Heart right ventricle (tissue), 16 donors: Measurements from ENCODE around the gene FAM25G. TPM values are rescaled to one million over a fixed set of nuclear protein-coding genes. Genes with fewer than 3 reads are reported as not detected.
"Not testable (repeated sequence)": the region's sequence is repeated elsewhere in the genome, so short reads cannot be mapped to it uniquely, and the experiment has no call there.

ENCODE experiments used
- ATAC-seq, 8 donors: fragments of 200-7000 bp; cut with Tn5 transposase; one replicate each; pipeline ENCODE4 v1.9.1; 2020; ENCODE audit warnings: mild to moderate bottlenecking in 8 of 8, moderate library complexity in 8 of 8, moderate number of reproducible peaks in 1 of 8
- DNase-seq, 2 donors: peaks; one replicate each; pipeline ENCODE4 v3.0.0-alpha.2; 2020
- H3K27ac ChIP-seq, 10 donors: fragments of 200-600 bp; sonication (generic) in 2 of 10; one replicate each; pipeline versions ENCODE4 v1.5.0 to v1.8.0; 2020 to 2022; ENCODE audit warnings: mild to moderate bottlenecking in 3 of 10
- H3K27me3 ChIP-seq, 7 donors: fragments of 200-600 bp; one replicate each; pipeline ENCODE4 v1.8.0; 2021 to 2022; ENCODE audit warnings: mild to moderate bottlenecking in 2 of 7
- H3K36me3 ChIP-seq, 9 donors: fragments of 200-600 bp; sonication (generic) in 1 of 9; one replicate each; pipeline versions ENCODE4 v1.5.0 to v1.8.0; 2020 to 2022; ENCODE audit warnings: mild to moderate bottlenecking in 2 of 9
- H3K4me1 ChIP-seq, 9 donors: fragments of 200-600 bp; sonication (generic) in 1 of 9; one replicate each; pipeline versions ENCODE4 v1.5.0 to v1.8.0; 2020 to 2022; ENCODE audit warnings: mild to moderate bottlenecking in 4 of 9
- H3K4me3 ChIP-seq, 10 donors: fragments of 200-600 bp; sonication (generic) in 2 of 10; one replicate each; pipeline versions ENCODE4 v1.5.0 to v1.8.0; 2020 to 2022; ENCODE audit warnings: mild to moderate bottlenecking in 7 of 10, moderate library complexity in 2 of 10
- H3K9me3 ChIP-seq, 11 donors: fragments of 200-600 bp in 10 of 11; sonication (generic) in 2 of 11; one replicate each; pipeline versions ENCODE4 v1.5.0 to v1.8.0; 2013 to 2022; ENCODE audit warnings: mild to moderate bottlenecking in 2 of 11, control low read depth in 1 of 11, moderate library complexity in 1 of 11
- WGBS, 2 donors: extraction: QIAGEN DNeasy Blood & Tissue Kit; methylation state at CpG; one replicate each; pipeline ENCODE4 v1.1.7; 2013; ENCODE audit warnings: inconsistent platforms in 1 of 2; 5-methylcytosine and 5-hydroxymethylcytosine counted together
- intact Hi-C, 10 donors: fragments of 100-400 bp; cut with DNase I; formaldehyde crosslinking; loops; one replicate each; pipeline versions ENCODE4 v1.11.1 to v1.14.2; 2022
- polyA plus RNA-seq, 2 donors: library from polyadenylated mRNA; stranded (reverse); fragments of 200-250 nt; gene quantifications; one replicate each; pipeline ENCODE4 v1.2.3, GENCODE V29; 2013
- total RNA-seq, 10 donors: library from RNA; stranded (reverse); fragmentation: NEBNext Ultra II Directional in 3 of 10; extraction: Animal tissue kit (Norgen Biotek cat#: 25700) in 3 of 10; gene quantifications; one replicate each; pipeline versions ENCODE4 v1.2.1 to v1.2.4, GENCODE V29; 2021 to 2023
- donor health status: Arrhythmogenic right ventricular cardiomyopathy.
- donor health status: ischemic (EF 13 %, LVEDD 7.1; RV severe dilation, severe dysfunction).
- donor health status: healthy with polysubstance abuse.
- donor health status: DM: no; HTN: yes; CAD: no.
- donor health status: DM: no; HTN: no; CAD: no.
- donor health status: ischemic (EF 25% LVEDD 6.9; RV normal size, moderate dysfunction).
- donor health status: ischemic (EF 25% LVEDD 5.7; RV mildly dilated, moderate dysfunction).
- donor health status: healthy.
- donor health status: DM: yes; HTN: yes; CAD: no.
- donor health status: Ischemic cardiomyopathy.
- donor health status: ischemic (EF 35%, LVEDD 5.7; RV mildly dilated, moderate dysfunction).
- donor health status: nonischemic (EF 11% LVEDD 7.7; RV severe dilation, severe dysfunction).
- donor health status: DM: yes; HTN: yes; CAD: no.
- donor health status: PGD.
- donor health status: ischemic (EF 29% LVEDD 5.4; RV normal size, mild dysfunction).
- donor health status: nonischemic (EF 23%, LVEDD 6.1; RV moderate dilation, normal function).

Gene FAM25G
- total and polyA plus RNA-seq, 12 donors: not detected

GRCh38 chr10:47480133-47480532 lies 11.4 kb downstream of the FAM25G start:
- H3K36me3 ChIP-seq, H3K9me3 ChIP-seq, DNase-seq, H3K4me3 ChIP-seq, H3K27ac ChIP-seq, H3K27me3 ChIP-seq, ATAC-seq, H3K4me1 ChIP-seq, intact Hi-C loops: not testable (repeated sequence)
- whole genome bisulfite sequencing, 2 donors: no CpG with 5 or more reads among the region's 3 CpGs

GRCh38 chr10:47478114-47478513 lies 13.4 kb downstream of the FAM25G start:
- DNase-seq, ATAC-seq, intact Hi-C loops, H3K36me3 ChIP-seq, H3K4me3 ChIP-seq, H3K4me1 ChIP-seq, H3K27ac ChIP-seq, H3K9me3 ChIP-seq, H3K27me3 ChIP-seq: not testable (repeated sequence)
- WGBS, 2 donors: 54 to 61% methylated on average over 3 to 4 of the region's 5 CpGs

- 96 to 97% methylated on average over 7 to 9 of the region's 11 CpGs for WGBS, 2 donors
- ATAC-seq, DNase-seq, H3K9me3 ChIP-seq, H3K4me3 ChIP-seq, H3K4me1 ChIP-seq, intact Hi-C loops, H3K36me3 ChIP-seq, H3K27ac ChIP-seq, H3K27me3 ChIP-seq: not testable (repeated sequence)
These were observed 14.4 kb downstream of the FAM25G start for GRCh38 chr10:47477078-47477477.

- H3K27me3 ChIP-seq, H3K36me3 ChIP-seq, ATAC-seq, DNase-seq, intact Hi-C loops, H3K9me3 ChIP-seq, H3K27ac ChIP-seq, H3K4me1 ChIP-seq, H3K4me3 ChIP-seq: not testable (repeated sequence)
- WGBS, 2 donors: 79 to 90% methylated on average over 5 of the region's 5 CpGs
These were observed 16.4 kb downstream of the FAM25G start for GRCh38 chr10:47475101-47475500.

GRCh38 chr10:47473516-47473915 lies 18.0 kb downstream of the FAM25G start:
- H3K4me1 ChIP-seq, H3K27ac ChIP-seq, intact Hi-C loops, H3K4me3 ChIP-seq, H3K9me3 ChIP-seq, ATAC-seq, DNase-seq, H3K36me3 ChIP-seq, H3K27me3 ChIP-seq: not testable (repeated sequence)
- WGBS, 2 donors: no CpG with 5 or more reads among the region's 7 CpGs

GRCh38 chr10:47472647-47473046 lies 18.9 kb downstream of the FAM25G start:
- H3K36me3 ChIP-seq, H3K4me1 ChIP-seq, intact Hi-C loops, H3K27me3 ChIP-seq, H3K9me3 ChIP-seq, H3K4me3 ChIP-seq, H3K27ac ChIP-seq, DNase-seq: not testable (repeated sequence)
- peak in 1 of 8 donors; percentile 12 for ATAC-seq
- 78 to 80% methylated on average over 1 of the region's 3 CpGs for WGBS, 2 donors

GRCh38 chr10:47472072-47472471 lies 19.4 kb downstream of the FAM25G start:
- H3K36me3 ChIP-seq, ATAC-seq, DNase-seq, H3K9me3 ChIP-seq, H3K4me3 ChIP-seq, H3K4me1 ChIP-seq, H3K27ac ChIP-seq, intact Hi-C loops, H3K27me3 ChIP-seq: not testable (repeated sequence)
- no CpG with 5 or more reads among the region's 5 CpGs for WGBS, 2 donors

- H3K4me3 ChIP-seq, H3K27ac ChIP-seq, ATAC-seq, DNase-seq, H3K9me3 ChIP-seq, H3K36me3 ChIP-seq, H3K27me3 ChIP-seq, H3K4me1 ChIP-seq, intact Hi-C loops: not testable (repeated sequence)
- 87 to 89% methylated on average over 15 of the region's 20 CpGs for WGBS, 2 donors
These were observed 22.6 kb downstream of the FAM25G start for GRCh38 chr10:47468731-47469528.

GRCh38 chr10:47467957-47468356 lies 23.5 kb downstream of the FAM25G start:
- H3K4me3 ChIP-seq, H3K27ac ChIP-seq, ATAC-seq, H3K4me1 ChIP-seq, H3K36me3 ChIP-seq, H3K9me3 ChIP-seq, H3K27me3 ChIP-seq, DNase-seq, intact Hi-C loops: not testable (repeated sequence)
- WGBS, 2 donors: 87 to 88% methylated on average over 4 to 5 of the region's 7 CpGs

GRCh38 chr10:47467458-47467857 lies 24.0 kb downstream of the FAM25G start:
- 94% methylated on average over 4 to 5 of the region's 5 CpGs for WGBS, 2 donors
- H3K4me1 ChIP-seq, H3K4me3 ChIP-seq, ATAC-seq, H3K9me3 ChIP-seq, H3K27me3 ChIP-seq, DNase-seq, intact Hi-C loops, H3K36me3 ChIP-seq, H3K27ac ChIP-seq: not testable (repeated sequence)

- H3K4me1 ChIP-seq, H3K4me3 ChIP-seq, ATAC-seq, DNase-seq, H3K27me3 ChIP-seq, H3K9me3 ChIP-seq, H3K36me3 ChIP-seq, intact Hi-C loops, H3K27ac ChIP-seq: not testable (repeated sequence)
- WGBS, 2 donors: 66 to 67% methylated on average over 13 to 14 of the region's 14 CpGs
These were observed 26.1 kb downstream of the FAM25G start for GRCh38 chr10:47465216-47465917.
